DOHH2 (cell line): ENCODE measurements around the gene TCOF1.

Source experiments
- H3F3A ChIP-seq: fragments of 200-600 bp; sonication (generic), shearing (Covaris generic); 2 replicates; pipeline ENCODE4 v1.6.0; 2016; ENCODE audit warnings: antibody characterized with exemption, mild to moderate bottlenecking; ENCODE audit not compliant: control insufficient read depth, insufficient read depth
- H3K27ac ChIP-seq: fragments of 200-600 bp; sonication (generic); 2 replicates; pipeline ENCODE4 v1.5.1; 2014; ENCODE audit warnings: low read depth, mild to moderate bottlenecking, low read length, moderate library complexity
- H3K27me3 ChIP-seq: fragments of 200-600 bp; sonication (generic); 2 replicates; pipeline ENCODE4 v1.6.1; 2014; ENCODE audit warnings: mild to moderate bottlenecking, low read length, mixed read lengths; ENCODE audit not compliant: control insufficient read depth
- H3K36me3 ChIP-seq: fragments of 200-600 bp; sonication (generic); 2 replicates; pipeline ENCODE4 v1.6.1; 2014; ENCODE audit warnings: mild to moderate bottlenecking, low read length, moderate library complexity, mixed read lengths; ENCODE audit not compliant: control insufficient read depth
- H3K4me1 ChIP-seq: fragments of 200-600 bp; sonication (generic); 2 replicates; pipeline ENCODE4 v1.6.1; 2014; ENCODE audit warnings: mild to moderate bottlenecking, low read length, mixed read lengths; ENCODE audit not compliant: control insufficient read depth
- H3K4me2 ChIP-seq: fragments of 200-600 bp; sonication (generic); 2 replicates; pipeline ENCODE4 v1.6.0; 2014; ENCODE audit warnings: mild to moderate bottlenecking, low read length, moderate library complexity
- H3K4me3 ChIP-seq: fragments of 200-600 bp; sonication (generic); 2 replicates; pipeline ENCODE4 v1.5.1; 2014; ENCODE audit warnings: mild to moderate bottlenecking, low read length, mixed read lengths
- H3K79me2 ChIP-seq: fragments of 200-600 bp; sonication (generic); 2 replicates; pipeline ENCODE4 v1.6.1; 2014; ENCODE audit warnings: mild to moderate bottlenecking, low read length, mixed read lengths; ENCODE audit not compliant: control insufficient read depth
- H3K9me2 ChIP-seq: fragments of 200-600 bp; sonication (generic); replicated peaks from 2 replicates; pipeline ENCODE4 v1.6.1; 2014; ENCODE audit warnings: mild to moderate bottlenecking, low read length, mixed read lengths; ENCODE audit not compliant: control insufficient read depth
- H3K9me3 ChIP-seq: fragments of 200-600 bp; sonication (generic); 2 replicates; pipeline ENCODE4 v1.6.1; 2014; ENCODE audit warnings: antibody characterized with exemption, low read length, mixed read lengths; ENCODE audit not compliant: control insufficient read depth, insufficient read depth
- H4K20me1 ChIP-seq: fragments of 200-600 bp; sonication (generic); 2 replicates; pipeline ENCODE4 v1.6.0; 2014; ENCODE audit warnings: low read depth, mild to moderate bottlenecking, antibody characterized with exemption, low read length, moderate library complexity; ENCODE audit not compliant: control insufficient read depth, insufficient read depth
- EZH2phosphoT487 ChIP-seq: fragments of 200-600 bp; sonication (generic); IDR thresholded peaks from 2 replicates; pipeline ENCODE4 v1.6.1; 2017; ENCODE audit warnings: borderline replicate concordance, mild to moderate bottlenecking, antibody characterized with exemption, low read length, moderate library complexity, mixed read lengths
- TF ChIP-seq, protein P1 (sequence below): fragments of 200-600 bp; sonication (generic); IDR thresholded peaks from one replicate; pipeline ENCODE4 v1.5.1; 2014; ENCODE audit warnings: antibody characterized with exemption, mild to moderate bottlenecking, low read depth, low read length; ENCODE audit not compliant: poor library complexity, severe bottlenecking

TCOF1 gene

DNA sequence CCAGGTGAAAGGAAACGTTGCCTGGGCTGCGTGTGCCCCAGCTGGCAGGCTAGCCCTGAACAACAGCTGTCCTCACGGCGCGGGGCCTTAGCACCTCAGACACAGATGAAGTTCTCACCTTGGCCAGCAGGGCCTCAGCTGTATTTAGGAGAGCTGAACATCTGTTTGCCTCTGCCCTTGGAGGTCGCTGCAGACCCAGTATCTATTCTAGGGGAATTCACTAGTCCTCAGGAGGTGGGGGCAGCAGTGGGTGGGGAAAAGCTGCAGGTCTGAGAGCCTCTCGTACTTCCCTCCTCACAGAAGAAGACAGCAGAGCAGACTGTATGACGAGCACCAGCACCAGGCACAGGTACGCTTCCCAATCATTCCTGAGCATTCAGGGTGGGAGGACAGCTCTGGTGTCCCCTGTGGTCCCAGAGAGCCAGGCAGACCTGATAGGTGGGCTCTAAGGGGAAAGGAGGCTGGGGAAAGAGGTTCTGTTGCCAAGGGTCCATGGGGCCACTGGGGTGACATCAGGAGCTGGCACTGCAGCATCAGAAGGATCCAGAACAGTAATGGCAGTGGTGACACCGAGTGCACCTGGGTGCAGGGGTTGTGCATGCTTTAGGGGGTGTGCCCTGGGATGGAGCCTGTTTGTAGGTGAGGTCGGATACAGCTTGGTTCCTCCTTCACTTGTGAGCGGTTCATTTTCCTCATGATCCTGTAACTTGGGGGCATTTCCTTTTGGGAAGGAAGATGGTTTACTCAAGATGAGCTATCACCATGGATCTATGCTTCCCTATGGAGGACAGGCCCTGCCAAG lies 41.4 kb downstream of the TCOF1 start:
- Histone ChIP-seq H3K27ac (peak overlapping the region; percentile 30; the same call in 1 of the 2 replicates), H3K36me3 (peaks cover 94% of the 10 kb centered on the region), H3F3A (peaks cover 61% of the 10 kb centered on the region), H3K4me1 (peaks cover 26% of the 10 kb centered on the region), H4K20me1 (peaks cover 4% of the 10 kb centered on the region; the same call in 1 of the 2 replicates), H3K27me3 (no peaks in the 10 kb centered on the region), H3K9me2 (no peaks in the 10 kb centered on the region), H3K4me2 (peak overlapping the region; percentile 20), H3K79me2 (no peaks in the 10 kb centered on the region), H3K9me3 (no peaks in the 10 kb centered on the region), H3K4me3 (no peak overlapping the region)
- TF ChIP-seq, protein P1, sequence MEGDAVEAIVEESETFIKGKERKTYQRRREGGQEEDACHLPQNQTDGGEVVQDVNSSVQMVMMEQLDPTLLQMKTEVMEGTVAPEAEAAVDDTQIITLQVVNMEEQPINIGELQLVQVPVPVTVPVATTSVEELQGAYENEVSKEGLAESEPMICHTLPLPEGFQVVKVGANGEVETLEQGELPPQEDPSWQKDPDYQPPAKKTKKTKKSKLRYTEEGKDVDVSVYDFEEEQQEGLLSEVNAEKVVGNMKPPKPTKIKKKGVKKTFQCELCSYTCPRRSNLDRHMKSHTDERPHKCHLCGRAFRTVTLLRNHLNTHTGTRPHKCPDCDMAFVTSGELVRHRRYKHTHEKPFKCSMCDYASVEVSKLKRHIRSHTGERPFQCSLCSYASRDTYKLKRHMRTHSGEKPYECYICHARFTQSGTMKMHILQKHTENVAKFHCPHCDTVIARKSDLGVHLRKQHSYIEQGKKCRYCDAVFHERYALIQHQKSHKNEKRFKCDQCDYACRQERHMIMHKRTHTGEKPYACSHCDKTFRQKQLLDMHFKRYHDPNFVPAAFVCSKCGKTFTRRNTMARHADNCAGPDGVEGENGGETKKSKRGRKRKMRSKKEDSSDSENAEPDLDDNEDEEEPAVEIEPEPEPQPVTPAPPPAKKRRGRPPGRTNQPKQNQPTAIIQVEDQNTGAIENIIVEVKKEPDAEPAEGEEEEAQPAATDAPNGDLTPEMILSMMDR: peak; percentile 97
- no peak for TF ChIP-seq EZH2phosphoT487

DNA sequence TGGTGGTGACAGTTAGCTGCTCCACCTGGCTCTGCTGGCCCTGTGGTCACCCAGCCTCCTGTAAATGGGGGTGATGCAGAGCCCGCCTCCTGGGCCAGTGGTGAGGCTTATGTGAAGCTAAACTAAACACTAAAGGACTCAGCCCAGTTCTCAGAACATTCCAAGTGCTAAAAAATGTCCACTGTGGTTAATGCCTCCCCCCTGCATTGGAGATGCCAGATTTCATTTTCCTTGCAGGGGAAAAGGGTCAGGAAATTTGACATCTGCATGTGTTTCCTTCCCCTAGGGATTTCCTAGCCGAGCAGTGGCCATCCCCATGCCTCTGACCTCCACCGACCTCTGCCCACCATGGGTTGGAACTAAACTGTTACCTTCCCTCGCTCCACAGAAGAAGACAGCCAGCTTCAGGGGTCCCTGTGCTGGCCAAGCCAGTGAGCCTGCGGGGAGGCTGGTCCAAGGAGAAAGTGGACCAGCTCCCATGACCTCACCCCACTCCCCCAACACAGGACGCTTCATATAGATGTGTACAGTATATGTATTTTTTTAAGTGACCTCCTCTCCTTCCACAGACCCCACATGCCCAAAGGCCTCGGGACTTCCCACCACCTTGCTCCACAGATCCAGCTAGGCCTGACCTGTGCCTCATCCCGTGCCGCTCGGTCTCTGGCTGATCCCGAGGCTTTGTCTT lies 42.2 kb downstream of the TCOF1 start:
- Histone ChIP-seq H3K9me2 (no peaks in the 10 kb centered on the region), H3K27ac (peak overlapping the region; percentile 30), H3K4me1 (peaks cover 26% of the 10 kb centered on the region), H3K79me2 (no peaks in the 10 kb centered on the region), H3F3A (peaks cover 68% of the 10 kb centered on the region), H3K4me3 (no peak overlapping the region), H3K36me3 (peaks cover 95% of the 10 kb centered on the region), H3K4me2 (no peak overlapping the region), H4K20me1 (peaks cover 4% of the 10 kb centered on the region; the same call in 1 of the 2 replicates), H3K27me3 (no peaks in the 10 kb centered on the region), H3K9me3 (no peaks in the 10 kb centered on the region)
- no peak for TF ChIP-seq EZH2phosphoT487
- TF ChIP-seq, protein P1: no peak

DNA sequence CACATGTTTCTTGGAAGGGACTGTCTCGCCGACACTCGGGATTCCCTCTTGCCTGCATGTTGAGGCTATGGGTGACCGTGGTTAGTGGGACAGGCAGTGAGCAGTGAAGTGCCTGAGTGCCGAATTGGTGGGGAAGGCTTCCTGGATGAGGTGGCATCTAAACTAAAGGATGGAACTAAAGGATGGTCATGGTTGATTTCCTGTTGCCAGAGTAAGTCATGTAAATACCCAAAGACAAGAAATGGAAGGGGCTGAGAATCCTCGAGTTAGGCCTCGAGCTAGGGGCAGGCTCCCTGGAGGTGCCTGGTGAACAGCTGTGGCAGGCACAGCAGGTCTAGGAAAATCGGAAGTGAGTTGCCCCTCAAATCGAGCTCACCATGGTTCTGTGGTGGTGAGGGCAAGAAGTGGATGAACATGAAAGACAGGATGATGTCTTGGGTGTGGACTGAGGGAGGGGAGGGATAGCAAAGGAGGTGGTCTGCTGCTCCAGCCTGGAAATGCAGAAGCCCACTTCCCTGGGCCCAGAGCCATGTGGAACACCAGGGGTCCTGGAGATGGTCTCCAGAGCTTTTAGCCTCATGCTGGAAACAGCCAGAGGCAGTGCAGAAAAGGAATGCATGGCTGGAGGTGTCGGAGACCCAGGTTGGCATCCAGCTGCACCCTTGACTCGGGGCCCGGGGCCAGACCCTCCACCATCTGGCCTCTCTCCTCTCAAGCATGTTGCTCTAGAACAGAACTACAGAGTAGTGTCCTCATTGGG lies 43.0 kb downstream of the TCOF1 start:
- no peaks in the 10 kb centered on the region for H3K79me2 ChIP-seq
- no peak overlapping the region for H3K4me3 ChIP-seq
- peaks cover 26% of the 10 kb centered on the region for H3K4me1 ChIP-seq
- H3K4me2 ChIP-seq: no peak overlapping the region
- H3K27ac ChIP-seq: peak overlapping the region; percentile 30
- H3K9me2 ChIP-seq: no peaks in the 10 kb centered on the region
- peaks cover 76% of the 10 kb centered on the region for H3F3A ChIP-seq
- TF ChIP-seq EZH2phosphoT487: no peak
- TF ChIP-seq, protein P1: no peak
- peaks cover 96% of the 10 kb centered on the region for H3K36me3 ChIP-seq
- H3K9me3 ChIP-seq: no peaks in the 10 kb centered on the region
- H4K20me1 ChIP-seq: peaks cover 4% of the 10 kb centered on the region; the same call in 1 of the 2 replicates
- H3K27me3 ChIP-seq: no peaks in the 10 kb centered on the region
